Body of pancreas (tissue), 4 donors: ENCODE data around the gene TERB1.

ENCODE experiments used
- CTCF ChIP-seq, 7 experiments: fragments of 450-650 bp in 4 of 7; fragments of 200-600 bp in 3 of 7; sonication (generic) in 3 of 7; IDR thresholded peaks; one replicate each; pipeline ENCODE4 v1.5.1; 2016 to 2019; ENCODE audit warnings: antibody characterized with exemption in 7 of 7
- POLR2A ChIP-seq, 3 donors: fragments of 450-650 bp; IDR thresholded peaks; one replicate each; pipeline ENCODE4 v1.6.1; 2016; ENCODE audit warnings: antibody characterized with exemption in 3 of 3, mild to moderate bottlenecking in 2 of 3

DNA sequence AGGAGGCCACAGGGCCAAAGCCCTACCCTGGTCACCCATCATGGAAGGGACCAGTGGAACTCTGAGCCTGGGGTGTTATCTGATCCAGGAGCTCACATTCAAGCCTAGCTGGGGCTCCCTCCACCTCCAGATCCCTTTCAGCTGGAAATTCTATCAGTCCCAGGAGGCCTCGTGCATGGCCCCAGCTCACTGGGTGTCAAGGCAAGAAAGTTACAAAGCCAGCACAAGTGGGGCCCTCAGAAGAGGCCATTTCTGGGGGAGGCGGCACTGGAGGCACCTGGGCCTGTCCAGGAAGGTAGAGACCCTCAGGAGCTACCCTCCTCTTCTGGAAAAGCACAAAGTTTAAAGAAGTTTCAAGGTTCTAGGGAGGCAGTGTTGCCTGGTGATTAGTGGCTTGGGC lies 47.6 kb upstream of the TERB1 start:
- no peak for TF ChIP-seq CTCF (IDR thresholded peaks at IDR 0.05)
- TF ChIP-seq POLR2A (IDR thresholded peaks at IDR 0.05): no peak
